ENCODE results near the gene ARHGAP18. TPM values are rescaled to one million over a fixed set of nuclear protein-coding genes. Genes with fewer than 3 reads are reported as not detected.

ARHGAP18 gene
- total and polyA plus RNA-seq, 2 of the 13 experiments (the other 11 are each of a cell fraction or from before 2014, with no cell fraction given) = 58.2 to 115 TPM

GRCh38 chr6:129683601-129684322 is 26.2 kb downstream of the ARHGAP18 start (continued):
- TF ChIP-seq, protein P1, sequence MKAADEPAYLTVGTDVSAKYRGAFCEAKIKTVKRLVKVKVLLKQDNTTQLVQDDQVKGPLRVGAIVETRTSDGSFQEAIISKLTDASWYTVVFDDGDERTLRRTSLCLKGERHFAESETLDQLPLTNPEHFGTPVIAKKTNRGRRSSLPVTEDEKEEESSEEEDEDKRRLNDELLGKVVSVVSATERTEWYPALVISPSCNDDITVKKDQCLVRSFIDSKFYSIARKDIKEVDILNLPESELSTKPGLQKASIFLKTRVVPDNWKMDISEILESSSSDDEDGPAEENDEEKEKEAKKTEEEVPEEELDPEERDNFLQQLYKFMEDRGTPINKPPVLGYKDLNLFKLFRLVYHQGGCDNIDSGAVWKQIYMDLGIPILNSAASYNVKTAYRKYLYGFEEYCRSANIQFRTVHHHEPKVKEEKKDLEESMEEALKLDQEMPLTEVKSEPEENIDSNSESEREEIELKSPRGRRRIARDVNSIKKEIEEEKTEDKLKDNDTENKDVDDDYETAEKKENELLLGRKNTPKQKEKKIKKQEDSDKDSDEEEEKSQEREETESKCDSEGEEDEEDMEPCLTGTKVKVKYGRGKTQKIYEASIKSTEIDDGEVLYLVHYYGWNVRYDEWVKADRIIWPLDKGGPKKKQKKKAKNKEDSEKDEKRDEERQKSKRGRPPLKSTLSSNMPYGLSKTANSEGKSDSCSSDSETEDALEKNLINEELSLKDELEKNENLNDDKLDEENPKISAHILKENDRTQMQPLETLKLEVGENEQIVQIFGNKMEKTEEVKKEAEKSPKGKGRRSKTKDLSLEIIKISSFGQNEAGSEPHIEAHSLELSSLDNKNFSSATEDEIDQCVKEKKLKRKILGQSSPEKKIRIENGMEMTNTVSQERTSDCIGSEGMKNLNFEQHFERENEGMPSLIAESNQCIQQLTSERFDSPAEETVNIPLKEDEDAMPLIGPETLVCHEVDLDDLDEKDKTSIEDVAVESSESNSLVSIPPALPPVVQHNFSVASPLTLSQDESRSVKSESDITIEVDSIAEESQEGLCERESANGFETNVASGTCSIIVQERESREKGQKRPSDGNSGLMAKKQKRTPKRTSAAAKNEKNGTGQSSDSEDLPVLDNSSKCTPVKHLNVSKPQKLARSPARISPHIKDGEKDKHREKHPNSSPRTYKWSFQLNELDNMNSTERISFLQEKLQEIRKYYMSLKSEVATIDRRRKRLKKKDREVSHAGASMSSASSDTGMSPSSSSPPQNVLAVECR (CRISPR knock-in tag; IDR thresholded peaks at IDR 0.05; ENCODE audit: borderline replicate concordance) = peak; percentile 69; the same call in 1 of the 2 replicates
- TF ChIP-seq HDAC1 (CRISPR knock-in tag; IDR thresholded peaks at IDR 0.05) = no peak; the same call in none of the 2 replicates
- TF ChIP-seq SIX1 (CRISPR knock-in tag; IDR thresholded peaks at IDR 0.05; ENCODE audit: borderline replicate concordance) = 0 out of 2 replicates have a peak, but pooled peaks have one; percentile 67
- TF ChIP-seq NFIC (IDR thresholded peaks at IDR 0.05; ENCODE audit: low read length) = peak; percentile 33
- no peak for TF ChIP-seq ZNF138 (CRISPR knock-in tag; IDR thresholded peaks at IDR 0.05; ENCODE audit: low read depth)
- TF ChIP-seq ZFP62 (CRISPR knock-in tag; IDR thresholded peaks at IDR 0.05) = no peak
- TF ChIP-seq CBX2 (IDR thresholded peaks at IDR 0.05; ENCODE audit: low read depth, low read length) = no peak
- no peak for TF ChIP-seq CBX2 (CRISPR knock-in tag; IDR thresholded peaks at IDR 0.05; ENCODE audit: low read depth)
- TF ChIP-seq ZNF317 (CRISPR knock-in tag; IDR thresholded peaks at IDR 0.05) = no peak
- peak; percentile 55; the same call in 1 of the 2 replicates for TF ChIP-seq POLR2G (IDR thresholded peaks at IDR 0.05; ENCODE audit: low read depth, low read length)
- 0 out of 2 replicates have a peak, but pooled peaks have one; percentile 45 for TF ChIP-seq MXD3 (CRISPR knock-in tag; IDR thresholded peaks at IDR 0.05)
- TF ChIP-seq PCBP2 (optimal IDR thresholded peaks at IDR 0.05; ENCODE audit: low read depth, low read length, poor library complexity, severe bottlenecking) = peak; percentile 24
- no peak for TF ChIP-seq ZNF891 (CRISPR knock-in tag; IDR thresholded peaks at IDR 0.05)
- TF ChIP-seq POGZ (CRISPR knock-in tag; IDR thresholded peaks at IDR 0.05) = peak; percentile 89
- TF ChIP-seq, protein P2, sequence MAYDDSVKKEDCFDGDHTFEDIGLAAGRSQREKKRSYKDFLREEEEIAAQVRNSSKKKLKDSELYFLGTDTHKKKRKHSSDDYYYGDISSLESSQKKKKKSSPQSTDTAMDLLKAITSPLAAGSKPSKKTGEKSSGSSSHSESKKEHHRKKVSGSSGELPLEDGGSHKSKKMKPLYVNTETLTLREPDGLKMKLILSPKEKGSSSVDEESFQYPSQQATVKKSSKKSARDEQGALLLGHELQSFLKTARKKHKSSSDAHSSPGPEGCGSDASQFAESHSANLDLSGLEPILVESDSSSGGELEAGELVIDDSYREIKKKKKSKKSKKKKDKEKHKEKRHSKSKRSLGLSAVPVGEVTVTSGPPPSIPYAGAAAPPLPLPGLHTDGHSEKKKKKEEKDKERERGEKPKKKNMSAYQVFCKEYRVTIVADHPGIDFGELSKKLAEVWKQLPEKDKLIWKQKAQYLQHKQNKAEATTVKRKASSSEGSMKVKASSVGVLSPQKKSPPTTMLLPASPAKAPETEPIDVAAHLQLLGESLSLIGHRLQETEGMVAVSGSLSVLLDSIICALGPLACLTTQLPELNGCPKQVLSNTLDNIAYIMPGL (CRISPR knock-in tag; IDR thresholded peaks at IDR 0.05; ENCODE audit: borderline replicate concordance in 1 of 2, low read depth in 1 of 2) = 0 out of 4 replicates have a peak, but pooled peaks of 1 of the 2 experiments have one; percentile 57
- TF ChIP-seq ZNF564 (CRISPR knock-in tag; IDR thresholded peaks at IDR 0.05) = no peak
- TF ChIP-seq SIX4 (CRISPR knock-in tag; IDR thresholded peaks at IDR 0.05) = no peak
- 0 out of 2 replicates have a peak, but pooled peaks have one; percentile 51 for TF ChIP-seq ZBTB25 (CRISPR knock-in tag; IDR thresholded peaks at IDR 0.05)
- TF ChIP-seq MIER3 (CRISPR knock-in tag; IDR thresholded peaks at IDR 0.05; ENCODE audit: borderline replicate concordance) = 0 out of 2 replicates have a peak, but pooled peaks have one; percentile 33
- no peak for TF ChIP-seq GLMP (CRISPR knock-in tag; IDR thresholded peaks at IDR 0.05; ENCODE audit: borderline replicate concordance)
